Measurements from ENCODE around the gene FRMD1. TPM values are rescaled to one million over a fixed set of nuclear protein-coding genes. Genes with fewer than 3 reads are reported as not detected.

FRMD1 gene
- total RNA-seq, 1 experiment from 2014 or later, result not detected

- CTCF ChIA-PET, result no interaction called here
- POLR2A ChIA-PET (ENCODE audit: unreplicated experiment), result no interaction called here
- intact Hi-C loops (cut with micrococcal nuclease; ENCODE audit: unreplicated experiment), result no loop called here
- Histone ChIP-seq H2AFZ (no peak overlapping the region), H3K4me1 (replicated peaks; ENCODE audit: insufficient read depth) (no peaks in the 10 kb centered on the region), H3F3A (ENCODE audit: insufficient read depth, low read depth) (no peaks in the 10 kb centered on the region), H4K20me1 (ENCODE audit: insufficient read depth) (no peaks in the 10 kb centered on the region; the same call in 1 of the 2 replicates), H3K9me2 (ENCODE audit: insufficient read depth) (no peaks in the 10 kb centered on the region), H3K4me3 (no peak overlapping the region), H3K9me3 (ENCODE audit: insufficient read depth, low read depth) (no peaks in the 10 kb centered on the region), H3K4me2 (no peak overlapping the region), H3K79me2 (ENCODE audit: low read depth) (no peaks in the 10 kb centered on the region), H3K36me3 (ENCODE audit: low read depth) (no peaks in the 10 kb centered on the region), H3K27me3 (ENCODE audit: insufficient read depth, low read depth) (peaks cover 92% of the 10 kb centered on the region), H3K27ac (no peak overlapping the region)
- TF ChIP-seq EZH2 (IDR thresholded peaks at IDR 0.05; ENCODE audit: low read depth), result no peak
- TF ChIP-seq CTCF (conservative IDR thresholded peaks at IDR 0.05), result no peak
- no peak for DNase-seq
- no TSS peak for BruUV-seq (replicated peaks)
These were observed 23.4 kb upstream of the FRMD1 start for GRCh38 chr6:168102315-168102985.

GRCh38 chr6:168101590-168102314 is 22.7 kb upstream of the FRMD1 start:
- no peaks in the 10 kb centered on the region for H3K9me2 ChIP-seq (ENCODE audit: insufficient read depth)
- intact Hi-C loops (cut with micrococcal nuclease; ENCODE audit: unreplicated experiment), result no loop called here
- no peak overlapping the region for H3K4me3 ChIP-seq
- no peaks in the 10 kb centered on the region for H3K4me1 ChIP-seq (replicated peaks; ENCODE audit: insufficient read depth)
- H3K27me3 ChIP-seq (ENCODE audit: insufficient read depth, low read depth), result peaks cover 92% of the 10 kb centered on the region
- no TSS peak for BruUV-seq (replicated peaks)
- no peaks in the 10 kb centered on the region; the same call in 1 of the 2 replicates for H4K20me1 ChIP-seq (ENCODE audit: insufficient read depth)
- ChIA-PET CTCF (no interaction called here), POLR2A (ENCODE audit: unreplicated experiment) (no interaction called here)
- H3K36me3 ChIP-seq (ENCODE audit: low read depth), result no peaks in the 10 kb centered on the region
- TF ChIP-seq CTCF (conservative IDR thresholded peaks at IDR 0.05) (no peak), EZH2 (IDR thresholded peaks at IDR 0.05; ENCODE audit: low read depth) (no peak)
- no peaks in the 10 kb centered on the region for H3K9me3 ChIP-seq (ENCODE audit: insufficient read depth, low read depth)
- H3K4me2 ChIP-seq, result no peak overlapping the region
- no peaks in the 10 kb centered on the region for H3F3A ChIP-seq (ENCODE audit: insufficient read depth, low read depth)
- H2AFZ ChIP-seq, result no peak overlapping the region
- H3K27ac ChIP-seq, result no peak overlapping the region
- no peaks in the 10 kb centered on the region for H3K79me2 ChIP-seq (ENCODE audit: low read depth)
- DNase-seq, result no peak

GRCh38 chr6:168100803-168101589 is 22.0 kb upstream of the FRMD1 start:
- H3F3A ChIP-seq (ENCODE audit: insufficient read depth, low read depth), result no peaks in the 10 kb centered on the region
- H3K27me3 ChIP-seq (ENCODE audit: insufficient read depth, low read depth), result peaks cover 93% of the 10 kb centered on the region
- DNase-seq, result no peak
- ChIA-PET POLR2A (ENCODE audit: unreplicated experiment) (no interaction called here), CTCF (no interaction called here)
- no peaks in the 10 kb centered on the region for H3K9me3 ChIP-seq (ENCODE audit: insufficient read depth, low read depth)
- H3K4me1 ChIP-seq (replicated peaks; ENCODE audit: insufficient read depth), result no peaks in the 10 kb centered on the region
- intact Hi-C loops (cut with micrococcal nuclease; ENCODE audit: unreplicated experiment), result no loop called here
- TF ChIP-seq EZH2 (IDR thresholded peaks at IDR 0.05; ENCODE audit: low read depth) (no peak), CTCF (conservative IDR thresholded peaks at IDR 0.05) (no peak)
- no peaks in the 10 kb centered on the region for H3K9me2 ChIP-seq (ENCODE audit: insufficient read depth)
- H3K4me2 ChIP-seq, result no peak overlapping the region
- no TSS peak for BruUV-seq (replicated peaks)
- no peak overlapping the region for H2AFZ ChIP-seq
- H3K4me3 ChIP-seq, result no peak overlapping the region
- no peaks in the 10 kb centered on the region for H3K79me2 ChIP-seq (ENCODE audit: low read depth)
- no peaks in the 10 kb centered on the region for H3K36me3 ChIP-seq (ENCODE audit: low read depth)
- H3K27ac ChIP-seq, result no peak overlapping the region
- no peaks in the 10 kb centered on the region; the same call in 1 of the 2 replicates for H4K20me1 ChIP-seq (ENCODE audit: insufficient read depth)

All from PC-9 (cell line).